Measurements from ENCODE around the gene RAB34. TPM values are rescaled to one million over a fixed set of nuclear protein-coding genes. Genes with fewer than 3 reads are reported as not detected.

The RAB34 gene
- 168 TPM for polyA plus RNA-seq (2013, experiment 1 of 2)
- polyA plus RNA-seq (2013, experiment 2 of 2), result 165 TPM

GRCh38 chr17:28717578-28718332, at the start of gene RAB34:
TSS of gene RAB34 (minus strand) at chr17:28717868. CDS start at chr17:28717266, 602 bp downstream.
- Histone ChIP-seq H2BK15ac (replicated peaks; ENCODE audit: low read depth) (no peak within 1 kb of the TSS), H2BK120ac (ENCODE audit: low read depth, low read length) (peak within 1 kb of the TSS; percentile 62), H3K36me3 (ENCODE audit: control insufficient read depth, insufficient read depth, low read length) (peaks cover 18% of the 10 kb centered on the region), H3K4me1 (ENCODE audit: control insufficient read depth, low read depth, low read length) (peaks cover 5% of the 10 kb centered on the region), H3K79me2 (ENCODE audit: control insufficient read depth, insufficient read depth, low read length) (peaks cover 48% of the 10 kb centered on the region), H3K27me3 (ENCODE audit: insufficient read depth, low read length, poor library complexity) (no peaks in the 10 kb centered on the region), H3K4me2 (ENCODE audit: low read length) (peak within 1 kb of the TSS; percentile 88), H3K18ac (ENCODE audit: low read length) (peak within 1 kb of the TSS; percentile 77), H4K5ac (ENCODE audit: low read length) (peak within 1 kb of the TSS; percentile 72), H3K79me1 (ENCODE audit: low read length) (peaks cover 25% of the 10 kb centered on the region), H3K4ac (ENCODE audit: low read depth, low read length) (peak within 1 kb of the TSS; percentile 93), H3K23ac (ENCODE audit: low read length) (peak within 1 kb of the TSS; percentile 91), H3K9ac (ENCODE audit: low read length) (peak within 1 kb of the TSS; percentile 98), H2BK5ac (ENCODE audit: low read length) (peak within 1 kb of the TSS; percentile 64), H2AK5ac (ENCODE audit: low read length) (peak within 1 kb of the TSS; percentile 99), H4K8ac (ENCODE audit: low read depth, low read length) (no peak within 1 kb of the TSS), H3K27ac (ENCODE audit: low read depth, low read length) (peak within 1 kb of the TSS; percentile 97), H3K56ac (ENCODE audit: low read length) (peak within 1 kb of the TSS; percentile 97), H3K4me3 (ENCODE audit: low read length) (peak within 1 kb of the TSS; percentile 89)
- peak; percentile 98 for DNase-seq
- WGBS (ENCODE audit: extremely low coverage, insufficient coverage, low lambda C conversion rate), result no CpG with 5 or more reads among the region's 60 CpGs

GRCh38 chr17:28765038-28765437, 47.4 kb upstream of the RAB34 start:
- no peak overlapping the region for H2BK15ac ChIP-seq (replicated peaks; ENCODE audit: low read depth)
- H4K8ac ChIP-seq (ENCODE audit: low read depth, low read length), result no peak overlapping the region
- H3K36me3 ChIP-seq (ENCODE audit: control insufficient read depth, insufficient read depth, low read length), result no peaks in the 10 kb centered on the region
- H3K4ac ChIP-seq (ENCODE audit: low read depth, low read length), result no peak overlapping the region
- WGBS (ENCODE audit: extremely low coverage, insufficient coverage, low lambda C conversion rate), result no CpG with 5 or more reads among the region's 4 CpGs
- no peak overlapping the region for H2BK5ac ChIP-seq (ENCODE audit: low read length)
- H3K4me2 ChIP-seq (ENCODE audit: low read length), result no peak overlapping the region
- H3K23ac ChIP-seq (ENCODE audit: low read length), result no peak overlapping the region
- H3K4me3 ChIP-seq (ENCODE audit: low read length), result no peak overlapping the region
- peaks cover 10% of the 10 kb centered on the region for H3K4me1 ChIP-seq (ENCODE audit: control insufficient read depth, low read depth, low read length)
- no peak overlapping the region for H3K18ac ChIP-seq (ENCODE audit: low read length)
- H3K79me1 ChIP-seq (ENCODE audit: low read length), result peaks cover 8% of the 10 kb centered on the region
- peaks cover 3% of the 10 kb centered on the region for H3K79me2 ChIP-seq (ENCODE audit: control insufficient read depth, insufficient read depth, low read length)
- no peak overlapping the region for H4K5ac ChIP-seq (ENCODE audit: low read length)
- no peaks in the 10 kb centered on the region for H3K27me3 ChIP-seq (ENCODE audit: insufficient read depth, low read length, poor library complexity)
- no peak overlapping the region for H2AK5ac ChIP-seq (ENCODE audit: low read length)
- DNase-seq, result no peak
- H3K56ac ChIP-seq (ENCODE audit: low read length), result no peak overlapping the region
- no peak overlapping the region for H2BK120ac ChIP-seq (ENCODE audit: low read depth, low read length)
- H3K27ac ChIP-seq (ENCODE audit: low read depth, low read length), result no peak overlapping the region
- no peak overlapping the region for H3K9ac ChIP-seq (ENCODE audit: low read length)

- Histone ChIP-seq H2BK15ac (replicated peaks; ENCODE audit: low read depth) (no peak overlapping the region), H3K4me1 (ENCODE audit: control insufficient read depth, low read depth, low read length) (peaks cover 10% of the 10 kb centered on the region), H2AK5ac (ENCODE audit: low read length) (no peak overlapping the region), H3K4me3 (ENCODE audit: low read length) (no peak overlapping the region), H3K79me1 (ENCODE audit: low read length) (peaks cover 9% of the 10 kb centered on the region), H3K36me3 (ENCODE audit: control insufficient read depth, insufficient read depth, low read length) (peaks cover 2% of the 10 kb centered on the region), H3K4me2 (ENCODE audit: low read length) (no peak overlapping the region), H2BK5ac (ENCODE audit: low read length) (no peak overlapping the region), H4K8ac (ENCODE audit: low read depth, low read length) (no peak overlapping the region), H3K56ac (ENCODE audit: low read length) (no peak overlapping the region), H3K27me3 (ENCODE audit: insufficient read depth, low read length, poor library complexity) (no peaks in the 10 kb centered on the region), H3K27ac (ENCODE audit: low read depth, low read length) (no peak overlapping the region), H2BK120ac (ENCODE audit: low read depth, low read length) (no peak overlapping the region), H3K79me2 (ENCODE audit: control insufficient read depth, insufficient read depth, low read length) (peaks cover 2% of the 10 kb centered on the region), H3K9ac (ENCODE audit: low read length) (no peak overlapping the region), H3K18ac (ENCODE audit: low read length) (no peak overlapping the region), H3K23ac (ENCODE audit: low read length) (no peak overlapping the region), H3K4ac (ENCODE audit: low read depth, low read length) (no peak overlapping the region), H4K5ac (ENCODE audit: low read length) (no peak overlapping the region)
- no CpG with 5 or more reads among the region's 5 CpGs for WGBS (ENCODE audit: extremely low coverage, insufficient coverage, low lambda C conversion rate)
- peak; percentile 78 for DNase-seq
Observed at GRCh38 chr17:28763804-28764266, 46.2 kb upstream of the RAB34 start.

GRCh38 chr17:28763137-28763799, 45.6 kb upstream of the RAB34 start:
- H2AK5ac ChIP-seq (ENCODE audit: low read length), result no peak overlapping the region
- peaks cover 2% of the 10 kb centered on the region for H3K36me3 ChIP-seq (ENCODE audit: control insufficient read depth, insufficient read depth, low read length)
- no peak overlapping the region for H3K4me3 ChIP-seq (ENCODE audit: low read length)
- H3K27me3 ChIP-seq (ENCODE audit: insufficient read depth, low read length, poor library complexity), result no peaks in the 10 kb centered on the region
- no peak overlapping the region for H3K56ac ChIP-seq (ENCODE audit: low read length)
- H4K8ac ChIP-seq (ENCODE audit: low read depth, low read length), result no peak overlapping the region
- WGBS (ENCODE audit: extremely low coverage, insufficient coverage, low lambda C conversion rate), result no CpG with 5 or more reads among the region's 1 CpG
- no peak for DNase-seq
- H3K79me1 ChIP-seq (ENCODE audit: low read length), result peaks cover 9% of the 10 kb centered on the region
- H3K23ac ChIP-seq (ENCODE audit: low read length), result no peak overlapping the region
- no peak overlapping the region for H3K9ac ChIP-seq (ENCODE audit: low read length)
- H2BK15ac ChIP-seq (replicated peaks; ENCODE audit: low read depth), result no peak overlapping the region
- no peak overlapping the region for H3K4ac ChIP-seq (ENCODE audit: low read depth, low read length)
- H4K5ac ChIP-seq (ENCODE audit: low read length), result no peak overlapping the region
- H3K18ac ChIP-seq (ENCODE audit: low read length), result no peak overlapping the region
- no peak overlapping the region for H2BK120ac ChIP-seq (ENCODE audit: low read depth, low read length)
- no peak overlapping the region for H2BK5ac ChIP-seq (ENCODE audit: low read length)
- H3K4me2 ChIP-seq (ENCODE audit: low read length), result no peak overlapping the region
- peaks cover 10% of the 10 kb centered on the region for H3K4me1 ChIP-seq (ENCODE audit: control insufficient read depth, low read depth, low read length)
- peaks cover 2% of the 10 kb centered on the region for H3K79me2 ChIP-seq (ENCODE audit: control insufficient read depth, insufficient read depth, low read length)
- H3K27ac ChIP-seq (ENCODE audit: low read depth, low read length), result no peak overlapping the region

- Histone ChIP-seq H2BK5ac (ENCODE audit: low read length) (peak overlapping the region; percentile 44), H3K36me3 (ENCODE audit: control insufficient read depth, insufficient read depth, low read length) (peaks cover 2% of the 10 kb centered on the region), H3K4me3 (ENCODE audit: low read length) (no peak overlapping the region), H3K27me3 (ENCODE audit: insufficient read depth, low read length, poor library complexity) (no peaks in the 10 kb centered on the region), H3K79me2 (ENCODE audit: control insufficient read depth, insufficient read depth, low read length) (peaks cover 2% of the 10 kb centered on the region), H2BK15ac (replicated peaks; ENCODE audit: low read depth) (no peak overlapping the region), H4K5ac (ENCODE audit: low read length) (no peak overlapping the region), H3K56ac (ENCODE audit: low read length) (peak overlapping the region; percentile 64), H3K18ac (ENCODE audit: low read length) (peak overlapping the region; percentile 33), H3K27ac (ENCODE audit: low read depth, low read length) (peak overlapping the region; percentile 82), H3K4me1 (ENCODE audit: control insufficient read depth, low read depth, low read length) (peaks cover 10% of the 10 kb centered on the region), H3K4ac (ENCODE audit: low read depth, low read length) (peak overlapping the region; percentile 44), H2AK5ac (ENCODE audit: low read length) (no peak overlapping the region), H3K4me2 (ENCODE audit: low read length) (no peak overlapping the region), H3K9ac (ENCODE audit: low read length) (peak overlapping the region; percentile 8), H3K23ac (ENCODE audit: low read length) (no peak overlapping the region), H3K79me1 (ENCODE audit: low read length) (peaks cover 8% of the 10 kb centered on the region), H2BK120ac (ENCODE audit: low read depth, low read length) (no peak overlapping the region), H4K8ac (ENCODE audit: low read depth, low read length) (no peak overlapping the region)
- WGBS (ENCODE audit: extremely low coverage, insufficient coverage, low lambda C conversion rate), result no CpG with 5 or more reads among the region's 9 CpGs
- DNase-seq, result peak; percentile 82
Observed at GRCh38 chr17:28760601-28761562, 43.2 kb upstream of the RAB34 start.

Measured in mesendoderm (in vitro differentiated cells).